Measurements from ENCODE around the gene DOCK6.

The DOCK6 gene

DNA sequence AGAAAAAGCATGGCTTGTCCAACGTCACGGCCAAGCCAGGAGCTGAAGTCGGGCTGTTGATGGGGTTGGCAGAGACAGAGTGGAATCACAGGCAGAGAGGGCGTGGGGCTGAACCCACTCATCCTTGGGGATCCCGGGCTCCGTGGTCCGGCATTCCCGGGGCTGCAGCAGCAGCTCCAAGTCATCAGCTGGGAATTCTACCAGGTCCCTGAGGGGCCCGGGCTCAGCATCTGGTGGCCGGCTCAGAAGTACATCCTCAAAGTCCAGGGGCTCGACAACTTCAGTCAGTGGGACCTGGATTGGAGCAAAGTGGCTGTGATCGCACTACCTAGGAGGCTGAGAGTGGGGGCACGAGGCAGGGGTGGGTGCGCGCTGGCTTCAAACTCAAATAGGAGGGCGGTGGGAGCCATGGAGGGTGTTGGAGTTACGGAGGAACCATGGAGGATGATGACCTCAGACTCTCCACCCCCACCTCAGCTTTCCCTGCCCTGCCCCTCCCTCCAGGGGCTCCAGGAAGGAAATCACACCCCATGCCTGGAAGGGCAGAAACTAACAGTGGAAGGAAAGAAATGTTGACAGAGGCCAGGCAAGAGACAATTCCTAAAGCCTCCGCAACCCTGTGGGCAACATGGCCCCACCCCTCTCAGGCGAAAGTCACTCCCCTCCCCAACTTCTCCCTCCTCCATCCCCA lies 9.5 kb downstream of the DOCK6 start:
- H3K4me3 ChIP-seq (ENCODE audit: low read depth, low read length): no peak overlapping the region
- TF ChIP-seq, protein P1, sequence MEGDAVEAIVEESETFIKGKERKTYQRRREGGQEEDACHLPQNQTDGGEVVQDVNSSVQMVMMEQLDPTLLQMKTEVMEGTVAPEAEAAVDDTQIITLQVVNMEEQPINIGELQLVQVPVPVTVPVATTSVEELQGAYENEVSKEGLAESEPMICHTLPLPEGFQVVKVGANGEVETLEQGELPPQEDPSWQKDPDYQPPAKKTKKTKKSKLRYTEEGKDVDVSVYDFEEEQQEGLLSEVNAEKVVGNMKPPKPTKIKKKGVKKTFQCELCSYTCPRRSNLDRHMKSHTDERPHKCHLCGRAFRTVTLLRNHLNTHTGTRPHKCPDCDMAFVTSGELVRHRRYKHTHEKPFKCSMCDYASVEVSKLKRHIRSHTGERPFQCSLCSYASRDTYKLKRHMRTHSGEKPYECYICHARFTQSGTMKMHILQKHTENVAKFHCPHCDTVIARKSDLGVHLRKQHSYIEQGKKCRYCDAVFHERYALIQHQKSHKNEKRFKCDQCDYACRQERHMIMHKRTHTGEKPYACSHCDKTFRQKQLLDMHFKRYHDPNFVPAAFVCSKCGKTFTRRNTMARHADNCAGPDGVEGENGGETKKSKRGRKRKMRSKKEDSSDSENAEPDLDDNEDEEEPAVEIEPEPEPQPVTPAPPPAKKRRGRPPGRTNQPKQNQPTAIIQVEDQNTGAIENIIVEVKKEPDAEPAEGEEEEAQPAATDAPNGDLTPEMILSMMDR (IDR thresholded peaks at IDR 0.05; ENCODE audit: low read depth, low read length): no peak

DNA sequence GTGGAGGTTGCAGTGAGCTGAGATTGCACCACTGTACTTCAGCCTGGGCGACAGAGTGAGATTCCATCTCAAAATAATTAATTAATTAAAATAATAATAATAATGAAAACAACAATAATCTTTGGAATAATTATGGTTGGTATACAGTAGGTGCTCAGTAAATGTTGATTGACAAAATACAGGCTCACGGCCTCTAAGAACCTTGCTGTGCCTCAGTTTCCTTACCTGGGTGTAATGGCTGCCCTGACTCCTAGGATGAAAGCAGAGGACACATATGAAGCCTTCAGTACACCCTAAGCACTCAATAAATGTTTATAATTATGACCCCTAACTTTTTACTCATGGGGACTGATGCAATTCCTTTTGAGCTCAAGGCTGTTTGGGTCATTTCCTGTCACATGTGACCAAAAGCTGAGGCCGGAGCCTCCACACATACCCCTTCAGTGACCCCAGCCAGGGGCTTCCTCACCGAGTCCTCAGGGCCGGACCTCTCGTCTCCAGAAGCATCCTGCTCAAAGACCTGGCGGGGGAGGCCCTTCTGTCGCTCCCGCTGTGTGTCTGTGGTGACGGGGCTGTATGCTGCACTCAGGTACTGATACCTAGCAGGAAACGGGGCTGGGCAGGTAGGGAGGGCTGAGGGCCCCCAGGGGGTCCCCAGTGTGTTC lies 10.5 kb downstream of the DOCK6 start:
- TF ChIP-seq, protein P1 (IDR thresholded peaks at IDR 0.05; ENCODE audit: low read depth, low read length): no peak
- no peak overlapping the region for H3K4me3 ChIP-seq (ENCODE audit: low read depth, low read length)

DNA sequence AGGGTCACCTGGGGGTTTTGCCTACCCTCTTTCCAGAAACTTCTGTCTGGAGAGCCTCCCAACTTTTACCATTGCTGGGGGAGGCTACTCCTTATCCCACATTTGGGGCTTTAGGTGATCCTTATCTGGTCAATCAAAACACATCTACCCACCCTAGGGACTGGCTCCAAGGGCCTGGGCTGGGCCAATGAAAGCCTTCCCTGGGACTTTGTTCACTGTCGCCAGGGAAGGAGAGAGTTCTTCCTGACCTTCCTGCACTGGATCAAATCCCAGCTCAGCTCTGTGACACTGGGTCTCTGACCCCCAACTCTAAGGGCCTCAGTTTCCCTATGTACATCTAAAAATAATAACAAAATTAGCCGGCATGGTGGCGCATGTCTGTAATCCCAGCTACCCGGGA lies 11.1 kb downstream of the DOCK6 start:
- TF ChIP-seq, protein P1 (IDR thresholded peaks at IDR 0.05; ENCODE audit: low read depth, low read length): no peak
- no peak overlapping the region for H3K4me3 ChIP-seq (ENCODE audit: low read depth, low read length)

DNA sequence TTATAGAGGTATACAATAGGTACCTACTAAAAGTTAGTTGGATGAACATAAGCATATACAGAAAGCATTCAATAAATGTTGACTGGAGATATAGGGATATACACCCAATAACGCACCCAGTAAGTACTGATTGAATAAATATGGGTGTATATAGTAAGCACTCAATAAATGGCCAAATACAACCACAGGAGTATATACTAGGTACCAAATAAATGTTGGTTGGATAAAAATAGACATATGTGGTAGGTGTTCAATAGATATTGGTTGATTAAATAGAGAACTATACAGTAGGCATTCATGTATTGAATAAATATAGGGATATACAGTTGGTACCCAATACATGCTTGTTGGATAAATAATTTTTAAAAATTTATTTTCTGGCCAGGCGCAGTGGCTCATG lies 13.5 kb downstream of the DOCK6 start:
- TF ChIP-seq, protein P1 (IDR thresholded peaks at IDR 0.05; ENCODE audit: low read depth, low read length): no peak
- H3K4me3 ChIP-seq (ENCODE audit: low read depth, low read length): no peak overlapping the region

DNA sequence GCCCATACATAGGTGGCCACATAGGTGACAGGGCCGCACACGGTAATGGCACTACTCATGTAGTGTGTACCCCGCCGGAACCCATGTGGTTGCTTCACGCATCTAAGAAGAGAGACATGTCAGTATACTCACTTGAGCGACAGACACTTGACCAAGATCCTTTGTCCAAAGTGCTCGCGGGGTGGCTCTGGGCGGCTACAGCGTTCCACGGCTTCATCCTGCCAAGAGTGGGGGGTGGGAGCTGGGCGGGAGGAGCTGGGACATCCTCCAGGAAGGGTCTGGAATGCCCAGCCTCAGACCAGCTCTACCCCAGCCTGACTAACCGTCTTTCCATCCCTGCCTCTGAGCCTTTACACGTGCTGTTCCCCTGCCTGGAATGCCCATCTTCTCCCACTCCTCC lies 14.4 kb downstream of the DOCK6 start:
- H3K4me3 ChIP-seq (ENCODE audit: low read depth, low read length): no peak overlapping the region
- TF ChIP-seq, protein P1 (IDR thresholded peaks at IDR 0.05; ENCODE audit: low read depth, low read length): no peak

DNA sequence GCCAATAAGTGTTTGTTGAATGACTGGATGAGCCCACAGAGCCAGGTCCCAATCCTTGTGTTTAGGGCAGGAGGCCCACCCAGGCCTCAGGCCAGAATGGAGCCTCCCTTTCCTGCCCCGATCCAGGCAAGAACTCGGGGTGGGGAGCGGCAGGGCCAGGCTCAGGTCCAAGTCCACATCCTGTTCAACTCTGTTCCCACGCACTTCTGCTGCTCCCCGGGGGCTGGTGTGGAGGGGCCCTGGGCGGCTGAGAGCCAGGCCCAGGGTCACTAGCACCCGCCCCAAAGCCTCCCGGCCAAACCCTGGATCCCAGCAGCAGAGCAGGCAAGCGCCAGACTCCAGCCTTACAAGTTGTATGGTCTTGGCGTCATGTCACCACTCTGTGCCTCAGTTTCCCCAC lies 14.9 kb downstream of the DOCK6 start:
- H3K4me3 ChIP-seq (ENCODE audit: low read depth, low read length): no peak overlapping the region

DNA sequence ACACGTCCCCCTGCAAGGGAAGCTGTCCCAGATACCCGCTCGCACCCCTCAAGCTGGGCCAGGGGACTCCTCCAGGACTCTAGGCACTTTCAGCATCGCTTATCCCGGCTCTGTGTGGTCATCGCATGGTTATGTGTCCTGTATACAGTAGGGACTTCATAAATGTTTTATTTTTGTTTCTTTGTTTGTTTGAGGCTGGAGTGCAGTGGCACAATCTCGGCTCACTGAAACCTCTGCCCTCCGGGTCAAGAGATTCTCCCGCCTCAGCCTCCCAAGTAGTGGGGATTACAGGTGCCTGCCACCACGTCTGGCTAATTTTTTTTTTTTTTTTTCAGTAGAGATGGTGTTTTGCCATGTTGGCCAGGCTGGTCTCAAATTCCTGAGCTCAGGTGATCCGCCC lies 15.4 kb downstream of the DOCK6 start:
- TF ChIP-seq, protein P1 (IDR thresholded peaks at IDR 0.05; ENCODE audit: low read depth, low read length): no peak
- no peak overlapping the region for H3K4me3 ChIP-seq (ENCODE audit: low read depth, low read length)

More for the DNA sequence above, 14.9 kb downstream of the DOCK6 start:
- TF ChIP-seq, protein P1 (IDR thresholded peaks at IDR 0.05; ENCODE audit: low read depth, low read length): no peak
